ENCODE measurements around the gene ZSCAN21.
A peak's percentile ranks its signal among the peaks of the same experiment; 100 is the strongest.

The ZSCAN21 gene

GRCh38 chr7:100079024-100079560, 29.5 kb downstream of the ZSCAN21 start:
- Histone ChIP-seq H3K36me3 (ENCODE audit: control insufficient read depth in 1 of 2, insufficient read depth in 2 of 2, low read length in 2 of 2) (peaks cover 27 to 41% of the 10 kb centered on the region in 2 donors), H3K4me1 (ENCODE audit: control insufficient read depth in 1 of 2, insufficient read depth in 2 of 2, low read length in 2 of 2) (peaks cover 0 to 30% of the 10 kb centered on the region in 2 donors), H3K4me3 (ENCODE audit: low read depth in 1 of 2, low read length in 2 of 2) (no peak overlapping the region), H3K27ac (ENCODE audit: low read length) (peak overlapping the region; percentile 35), H3K9me3 (ENCODE audit: control insufficient read depth in 1 of 2, low read length in 2 of 2) (no peaks in the 10 kb centered on the region), H3K27me3 (ENCODE audit: low read depth, low read length) (no peaks in the 10 kb centered on the region)

- Histone ChIP-seq H3K27me3 (ENCODE audit: low read depth, low read length) (no peaks in the 10 kb centered on the region), H3K36me3 (ENCODE audit: control insufficient read depth in 1 of 2, insufficient read depth in 2 of 2, low read length in 2 of 2) (peaks cover 8 to 21% of the 10 kb centered on the region in 2 donors), H3K4me1 (ENCODE audit: control insufficient read depth in 1 of 2, insufficient read depth in 2 of 2, low read length in 2 of 2) (peaks cover 0 to 30% of the 10 kb centered on the region in 2 donors), H3K9me3 (ENCODE audit: control insufficient read depth in 1 of 2, low read length in 2 of 2) (no peaks in the 10 kb centered on the region), H3K4me3 (ENCODE audit: low read depth in 1 of 2, low read length in 2 of 2) (peak overlapping the region; percentile 94), H3K27ac (ENCODE audit: low read length) (peak overlapping the region; percentile 89)
Measured at GRCh38 chr7:100080907-100081534, 31.4 kb downstream of the ZSCAN21 start.

- peak within 1 kb of the TSS; percentile 94 for H3K4me3 ChIP-seq (ENCODE audit: low read depth in 1 of 2, low read length in 2 of 2)
- H3K4me1 ChIP-seq (ENCODE audit: control insufficient read depth in 1 of 2, insufficient read depth in 2 of 2, low read length in 2 of 2), result peaks cover 0 to 30% of the 10 kb centered on the region in 2 donors
Measured at GRCh38 chr7:100081535-100082102, 32.0 kb downstream of the ZSCAN21 start, which contains the start of gene ZNF3. ZNF3 (minus strand) TSS chr7:100081723; CDS start chr7:100077357, 4,366 bp downstream.

GRCh38 chr7:100082978-100083377, 33.4 kb downstream of the ZSCAN21 start:
- Histone ChIP-seq H3K4me3 (ENCODE audit: low read depth in 1 of 2, low read length in 2 of 2) (no peak overlapping the region), H3K27ac (ENCODE audit: low read length) (no peak overlapping the region)

More at GRCh38 chr7:100081535-100082102, 32.0 kb downstream of the ZSCAN21 start, which contains the start of gene ZNF3:
- Histone ChIP-seq H3K27me3 (ENCODE audit: low read depth, low read length) (no peaks in the 10 kb centered on the region), H3K36me3 (ENCODE audit: control insufficient read depth in 1 of 2, insufficient read depth in 2 of 2, low read length in 2 of 2) (peaks cover 5 to 16% of the 10 kb centered on the region in 2 donors), H3K27ac (ENCODE audit: low read length) (peak within 1 kb of the TSS; percentile 89), H3K9me3 (ENCODE audit: control insufficient read depth in 1 of 2, low read length in 2 of 2) (no peaks in the 10 kb centered on the region)

GRCh38 chr7:100085515-100085914, 35.9 kb downstream of the ZSCAN21 start:
- Histone ChIP-seq H3K27me3 (ENCODE audit: low read depth, low read length) (no peaks in the 10 kb centered on the region), H3K4me3 (ENCODE audit: low read depth in 1 of 2, low read length in 2 of 2) (no peak overlapping the region), H3K36me3 (ENCODE audit: control insufficient read depth in 1 of 2, insufficient read depth in 2 of 2, low read length in 2 of 2) (peaks cover 2 to 4% of the 10 kb centered on the region in 2 donors), H3K9me3 (ENCODE audit: control insufficient read depth in 1 of 2, low read length in 2 of 2) (no peaks in the 10 kb centered on the region), H3K27ac (ENCODE audit: low read length) (no peak overlapping the region), H3K4me1 (ENCODE audit: control insufficient read depth in 1 of 2, insufficient read depth in 2 of 2, low read length in 2 of 2) (peaks cover 5 to 29% of the 10 kb centered on the region in 2 donors)

More at GRCh38 chr7:100082978-100083377, 33.4 kb downstream of the ZSCAN21 start:
- Histone ChIP-seq H3K4me1 (ENCODE audit: control insufficient read depth in 1 of 2, insufficient read depth in 2 of 2, low read length in 2 of 2) (peaks cover 0 to 33% of the 10 kb centered on the region in 2 donors), H3K27me3 (ENCODE audit: low read depth, low read length) (no peaks in the 10 kb centered on the region), H3K36me3 (ENCODE audit: control insufficient read depth in 1 of 2, insufficient read depth in 2 of 2, low read length in 2 of 2) (peaks cover 0 to 9% of the 10 kb centered on the region in 2 donors), H3K9me3 (ENCODE audit: control insufficient read depth in 1 of 2, low read length in 2 of 2) (no peaks in the 10 kb centered on the region)

- Histone ChIP-seq H3K4me1 (ENCODE audit: control insufficient read depth in 1 of 2, insufficient read depth in 2 of 2, low read length in 2 of 2) (peaks cover 5 to 25% of the 10 kb centered on the region in 2 donors), H3K4me3 (ENCODE audit: low read depth in 1 of 2, low read length in 2 of 2) (no peak overlapping the region)
Measured at GRCh38 chr7:100087055-100087750, 37.6 kb downstream of the ZSCAN21 start.

GRCh38 chr7:100088095-100088620, 38.6 kb downstream of the ZSCAN21 start:
- Histone ChIP-seq H3K27ac (ENCODE audit: low read length) (peak overlapping the region; percentile 84), H3K27me3 (ENCODE audit: low read depth, low read length) (no peaks in the 10 kb centered on the region), H3K4me3 (ENCODE audit: low read depth in 1 of 2, low read length in 2 of 2) (peak overlapping the region; percentile 58 to 88), H3K9me3 (ENCODE audit: control insufficient read depth in 1 of 2, low read length in 2 of 2) (no peaks in the 10 kb centered on the region), H3K4me1 (ENCODE audit: control insufficient read depth in 1 of 2, insufficient read depth in 2 of 2, low read length in 2 of 2) (peaks cover 5 to 15% of the 10 kb centered on the region in 2 donors), H3K36me3 (ENCODE audit: control insufficient read depth in 1 of 2, insufficient read depth in 2 of 2, low read length in 2 of 2) (peaks cover 28 to 29% of the 10 kb centered on the region in 2 donors)

More at GRCh38 chr7:100087055-100087750, 37.6 kb downstream of the ZSCAN21 start:
- H3K27ac ChIP-seq (ENCODE audit: low read length), result no peak overlapping the region
- no peaks in the 10 kb centered on the region for H3K27me3 ChIP-seq (ENCODE audit: low read depth, low read length)
- H3K9me3 ChIP-seq (ENCODE audit: control insufficient read depth in 1 of 2, low read length in 2 of 2), result no peaks in the 10 kb centered on the region
- H3K36me3 ChIP-seq (ENCODE audit: control insufficient read depth in 1 of 2, insufficient read depth in 2 of 2, low read length in 2 of 2), result peaks cover 19 to 21% of the 10 kb centered on the region in 2 donors

- Histone ChIP-seq H3K36me3 (ENCODE audit: control insufficient read depth in 1 of 2, insufficient read depth in 2 of 2, low read length in 2 of 2) (peaks cover 30 to 35% of the 10 kb centered on the region in 2 donors), H3K9me3 (ENCODE audit: control insufficient read depth in 1 of 2, low read length in 2 of 2) (no peaks in the 10 kb centered on the region), H3K27ac (ENCODE audit: low read length) (peak within 1 kb of the TSS; percentile 84), H3K4me3 (ENCODE audit: low read depth in 1 of 2, low read length in 2 of 2) (peak within 1 kb of the TSS; percentile 86 to 88), H3K4me1 (ENCODE audit: control insufficient read depth in 1 of 2, insufficient read depth in 2 of 2, low read length in 2 of 2) (peaks cover 5 to 21% of the 10 kb centered on the region in 2 donors), H3K27me3 (ENCODE audit: low read depth, low read length) (no peaks in the 10 kb centered on the region)
Measured at GRCh38 chr7:100088621-100089457, 39.3 kb downstream of the ZSCAN21 start, which contains the start of gene COPS6. COPS6 (plus strand) TSS chr7:100088969; CDS start chr7:100088991, 22 bp downstream.

- Histone ChIP-seq H3K36me3 (ENCODE audit: control insufficient read depth in 1 of 2, insufficient read depth in 2 of 2, low read length in 2 of 2) (peaks cover 36 to 43% of the 10 kb centered on the region in 2 donors), H3K9me3 (ENCODE audit: control insufficient read depth in 1 of 2, low read length in 2 of 2) (no peaks in the 10 kb centered on the region), H3K27ac (ENCODE audit: low read length) (peak overlapping the region; percentile 2), H3K4me1 (ENCODE audit: control insufficient read depth in 1 of 2, insufficient read depth in 2 of 2, low read length in 2 of 2) (peaks cover 5 to 27% of the 10 kb centered on the region in 2 donors), H3K4me3 (ENCODE audit: low read depth in 1 of 2, low read length in 2 of 2) (peak overlapping the region; percentile 86 to 88), H3K27me3 (ENCODE audit: low read depth, low read length) (no peaks in the 10 kb centered on the region)
Measured at GRCh38 chr7:100089458-100090196, 40.1 kb downstream of the ZSCAN21 start.

Measured in muscle layer of duodenum (tissue), 2 donors.